ENCODE data around the gene SLC2A1. TPM values are rescaled to one million over a fixed set of nuclear protein-coding genes. Genes with fewer than 3 reads are reported as not detected.
A peak's percentile ranks its signal among the peaks of the same experiment; 100 is the strongest.

Gene SLC2A1
- total and polyA plus RNA-seq, 9 of the 15 experiments (the other 6 are each of a cell fraction or from before 2014, with no cell fraction given), result 12.6 to 153 (median 48.0) TPM

GRCh38 chr1:42931108-42931539 is 27.5 kb downstream of the SLC2A1 start (continued):
- TF ChIP-seq HMGXB4 (CRISPR knock-in tag; IDR thresholded peaks at IDR 0.05), result no peak
- 0 out of 2 replicates have a peak, but pooled peaks have one; percentile 31 for TF ChIP-seq MYNN (IDR thresholded peaks at IDR 0.05)
- TF ChIP-seq MYNN (CRISPR knock-in tag; IDR thresholded peaks at IDR 0.05), result no peak

- peaks cover 59 to 79% of the 10 kb centered on the region in 2 experiments for H3K4me1 ChIP-seq (replicated peaks in 1 of 2; ENCODE audit: control insufficient read depth in 2 of 2, insufficient read depth in 2 of 2, low read length in 2 of 2)
- peak; percentile 53; the same call in 1 of the 2 replicates for TF ChIP-seq POLR2G (IDR thresholded peaks at IDR 0.05; ENCODE audit: low read depth, low read length)
- 0 out of 2 replicates have a peak, but pooled peaks have one; percentile 4 for TF ChIP-seq PML (IDR thresholded peaks at IDR 0.05; ENCODE audit: low read length)
- 0 out of 2 replicates have a peak, but pooled peaks have one; percentile 18 for TF ChIP-seq ZFX (CRISPR knock-in tag; IDR thresholded peaks at IDR 0.05)
- TF ChIP-seq MAX (CRISPR knock-in tag; IDR thresholded peaks at IDR 0.05), result 0 out of 2 replicates have a peak, but pooled peaks have one; percentile 5
- no peak for TF ChIP-seq POLR2AphosphoS5 (IDR thresholded peaks at IDR 0.05; ENCODE audit: control insufficient read depth, insufficient read depth, low read depth, low read length)
- TF ChIP-seq PTRF (tag; IDR thresholded peaks at IDR 0.05), result no peak
- no peak for TF ChIP-seq BRF2 (IDR thresholded peaks at IDR 0.05; ENCODE audit: borderline replicate concordance, insufficient read depth, insufficient read length)
- no peak for TF ChIP-seq RAD51 (IDR thresholded peaks at IDR 0.05; ENCODE audit: borderline replicate concordance, low read depth)
- TF ChIP-seq PRMT5 (CRISPR knock-in tag; IDR thresholded peaks at IDR 0.05), result no peak
- TF ChIP-seq USF1 (CRISPR knock-in tag; IDR thresholded peaks at IDR 0.05), result 0 out of 2 replicates have a peak, but pooled peaks have one; percentile 6
- TF ChIP-seq SMAD4 (CRISPR knock-in tag; conservative IDR thresholded peaks at IDR 0.05), result 0 out of 2 replicates have a peak, but pooled peaks have one; percentile 5
- TF ChIP-seq CBX2 (IDR thresholded peaks at IDR 0.05; ENCODE audit: insufficient read depth, low read length, poor library complexity, severe bottlenecking), result no peak
- no peaks in the 10 kb centered on the region for H3K9me3 ChIP-seq (replicated peaks; ENCODE audit: control insufficient read depth, insufficient read depth, low read depth, low read length)
- BruUV-seq (replicated peaks), result no TSS peak
- in situ Hi-C loops (cut with MboI), result no loop called here
- no peak overlapping the region for H3K4me2 ChIP-seq (ENCODE audit: insufficient read depth, low read length)
- H3K79me2 ChIP-seq (ENCODE audit: control insufficient read depth, insufficient read depth, low read length), result peaks cover 52% of the 10 kb centered on the region
- intact Hi-C loops (cut with micrococcal nuclease), result loop anchor here (1.0 to 10.0 kb wide), 2 partner anchors 23 to 246 kb away; partner anchors contain the start of gene YBX1
- peaks cover 99% of the 10 kb centered on the region for H3K36me3 ChIP-seq (ENCODE audit: control insufficient read depth, insufficient read depth, low read length)
- CTCF ChIA-PET (ENCODE audit: low intra/inter-chr PET ratio), result interaction anchor here (0.6 to 2.8 kb wide), 2 partner anchors 143 to 521 kb away, joined by 3 to 32 read pairs; no protein-coding TSS in a partner anchor
- WGBS (ENCODE audit: insufficient coverage, low coverage, missing lambda C conversion rate), result 96% methylated on average over 25 of the region's 25 CpGs
- POLR2A ChIA-PET, result interaction anchor here (0.6 kb wide), 1 partner anchor 17 kb away, joined by 3 read pairs; no protein-coding TSS in a partner anchor
- peak overlapping the region in 1 of 2 experiments; percentile 4; a peak in 1 of 4 replicates for H3K9ac ChIP-seq (ENCODE audit: insufficient read depth in 1 of 2, low read depth in 2 of 2, low read length in 2 of 2)
- DNase-seq (ENCODE audit: extremely low read depth in 1 of 4, low spot score in 3 of 4) (peak in 1 of 4 experiments; percentile 7), FAIRE-seq (no peak), ATAC-seq (no peak)
- H3K4me3 ChIP-seq, result no peak overlapping the region
- H3K27ac ChIP-seq (ENCODE audit: extremely low read depth, low read depth, low read length), result no peak overlapping the region
- H3K9me1 ChIP-seq (ENCODE audit: control insufficient read depth, insufficient read depth, low read length), result peaks cover 25% of the 10 kb centered on the region
- no peak overlapping the region for H2AFZ ChIP-seq (ENCODE audit: low read depth, low read length)
- no peaks in the 10 kb centered on the region for H3K27me3 ChIP-seq (ENCODE audit: control insufficient read depth in 2 of 2, insufficient read depth in 2 of 2, low read length in 2 of 2)
- H4K20me1 ChIP-seq (replicated peaks; ENCODE audit: control insufficient read depth, insufficient read depth, low read length), result peaks cover 24% of the 10 kb centered on the region
Observed at GRCh38 chr1:42930178-42931107, 28.2 kb downstream of the SLC2A1 start.
